Adrenal gland (tissue), 12 donors: ENCODE data around the gene FIP1L1. TPM values are rescaled to one million over a fixed set of nuclear protein-coding genes. Genes with fewer than 3 reads are reported as not detected.

Source experiments
- DNase-seq, 7 donors: peaks; one replicate each; pipeline ENCODE4 v3.0.0-alpha.2; 2019 to 2020
- H3K27ac ChIP-seq, 5 donors: fragments of 200-600 bp; sonication (generic) in 4 of 5; 1 replicate in 3 of 5; 2 replicates in 2 of 5; pipeline versions ENCODE4 v1.5.1 to v1.8.0; 2016 to 2020; ENCODE audit warnings: mild to moderate bottlenecking in 1 of 5
- H3K27me3 ChIP-seq: fragments of 200-600 bp; 2 replicates; pipeline ENCODE4 v1.8.0; 2021
- H3K36me3 ChIP-seq, 2 donors: fragments of 200-600 bp; replicated peaks in 1 of 2; 1 replicate in 1 of 2; 2 replicates in 1 of 2; pipeline versions ENCODE4 v1.5.1 to v1.8.0; 2018 to 2022
- H3K4me1 ChIP-seq, 2 donors: fragments of 200-600 bp; replicated peaks in 1 of 2; 1 replicate in 1 of 2; 2 replicates in 1 of 2; pipeline versions ENCODE4 v1.5.1 to v1.8.0; 2018 to 2021
- H3K4me3 ChIP-seq, 4 donors: fragments of 200-600 bp; sonication (generic) in 3 of 4; one replicate each; pipeline ENCODE4 v1.5.1; 2016 to 2018
- H3K9me3 ChIP-seq, 3 donors: fragments of 200-600 bp; sonication (generic) in 1 of 3; replicated peaks in 1 of 3; 1 replicate in 2 of 3; 2 replicates in 1 of 3; pipeline versions ENCODE4 v1.5.1 to v1.8.0; 2016 to 2021
- CTCF ChIP-seq, 6 experiments: fragments of 450-650 bp in 4 of 6; fragments of 200-600 bp in 2 of 6; sonication (generic) in 1 of 6; IDR thresholded peaks; 1 replicate in 5 of 6; 2 replicates in 1 of 6; pipeline versions ENCODE4 v1.5.1 to v1.8.0; 2016 to 2021; ENCODE audit warnings: antibody characterized with exemption in 6 of 6, mild to moderate bottlenecking in 2 of 6, moderate library complexity in 1 of 6
- POLR2A ChIP-seq, 2 donors: fragments of 450-650 bp; IDR thresholded peaks; one replicate each; pipeline ENCODE4 v1.6.1; 2017; ENCODE audit warnings: antibody characterized with exemption in 2 of 2, mild to moderate bottlenecking in 2 of 2, moderate library complexity in 1 of 2
- WGBS, 4 donors: extraction: QIAGEN DNeasy Blood & Tissue Kit in 2 of 4; methylation state at CpG; one replicate each; pipeline versions ENCODE4 v1.1.5 to v1.1.7; 2013 to 2017; 5-methylcytosine and 5-hydroxymethylcytosine counted together
- intact Hi-C, 2 donors: fragments of 100-400 bp; cut with DNase I; formaldehyde crosslinking; loops; one replicate each; pipeline versions ENCODE4 v1.14.1 to v1.15.0; 2022 to 2023
- polyA plus RNA-seq, 3 donors: library from polyadenylated mRNA; stranded (reverse); fragments of 200-250 nt in 2 of 3; fragments of 350-450 nt in 1 of 3; fragmentation: Illumina TruSeq in 1 of 3; extraction: RNeasy Lipid Tissue Mini Kit (QIAGEN cat#74804) in 1 of 3; gene quantifications; one replicate each; pipeline ENCODE4 v1.2.3, GENCODE V29; 2013 to 2014
- total RNA-seq, 9 donors: library from RNA; depleted of rRNA in 4 of 9; stranded (reverse); fragments of >200 nt in 4 of 9; fragments of 120-200 nt in 1 of 9; fragmentation: NEBNext Ultra II Directional in 1 of 9; extraction: Animal tissue kit (Norgen Biotek cat#: 25700) in 1 of 9; gene quantifications; one replicate each; pipeline versions ENCODE4 v1.1.0 to v1.2.4, GENCODE V29; 2013 to 2023
- donor health status: healthy with polysubstance abuse.
- donor health status: Bipolar disorder and iron deficiency.
- donor health status: DM: yes; HTN: yes; CAD: no.
- donor health status: DM: no; HTN: no; CAD: no.
- donor health status: DM: no; HTN: no; CAD: no.
- donor health status: DM: yes; HTN: yes; CAD: no.

Gene FIP1L1
- total and polyA plus RNA-seq, 12 donors = 28.5 to 77.9 (median 62.9) TPM

DNA sequence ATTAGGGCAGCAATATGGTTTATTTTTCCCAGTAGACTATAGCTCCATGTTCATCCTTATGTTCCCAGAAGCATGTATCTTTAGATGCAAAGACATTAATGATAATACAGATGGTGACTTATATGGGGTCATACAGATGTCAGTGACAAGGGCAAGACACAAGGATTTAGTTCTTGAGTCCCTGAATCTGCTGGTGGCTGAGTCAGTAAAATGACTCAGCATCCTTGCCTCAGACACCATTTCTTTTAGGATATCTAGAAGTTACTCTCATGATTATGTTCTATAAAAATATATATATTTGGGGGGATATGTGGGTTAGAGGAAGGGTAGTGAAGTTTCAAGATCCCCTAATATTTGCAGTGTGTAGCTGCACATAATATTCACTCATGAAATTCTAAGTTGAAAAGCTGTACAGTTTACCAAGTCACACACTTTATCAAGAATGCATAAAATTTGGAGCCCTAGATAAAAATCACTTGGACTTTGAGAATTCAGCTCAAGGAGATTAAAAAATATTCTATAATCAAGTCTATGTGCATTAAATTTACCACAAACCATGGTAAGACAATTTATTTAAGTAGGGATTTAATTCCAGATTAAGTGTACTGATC is 111.9 kb downstream of the FIP1L1 start:
- Histone ChIP-seq H3K27me3 (no peaks in the 10 kb centered on the region), H3K4me3 (no peak overlapping the region), H3K9me3 (no peaks in the 10 kb centered on the region), H3K36me3 (no peaks in the 10 kb centered on the region), H3K4me1 (peaks cover 6 to 43% of the 10 kb centered on the region in 2 donors), H3K27ac (no peak overlapping the region)
- intact Hi-C loops = no loop called here
- DNase-seq = peak in 1 of 7 donors; percentile 20
- no peak for TF ChIP-seq POLR2A (IDR thresholded peaks at IDR 0.05)
- TF ChIP-seq CTCF (IDR thresholded peaks at IDR 0.05) = no peak

- peak overlapping the region in 2 of 5 donors; percentile 39 to 43 for H3K27ac ChIP-seq
- TF ChIP-seq CTCF (IDR thresholded peaks at IDR 0.05) (no peak), POLR2A (IDR thresholded peaks at IDR 0.05) (no peak)
- WGBS, 4 donors = 64 to 68% (median 67%) methylated on average over 6 of the region's 6 CpGs
- H3K9me3 ChIP-seq = no peaks in the 10 kb centered on the region
- H3K4me3 ChIP-seq = no peak overlapping the region
- no peak for DNase-seq
- intact Hi-C loops = loop anchor here in 1 of 2 donors (10.0 kb wide), 1 partner anchor 104 kb away; the partner anchor contains the start of gene LNX1
- peaks cover 6 to 33% of the 10 kb centered on the region in 2 donors for H3K4me1 ChIP-seq
- H3K27me3 ChIP-seq = no peaks in the 10 kb centered on the region
- no peaks in the 10 kb centered on the region for H3K36me3 ChIP-seq
Measured at GRCh38 chr4:53490161-53490956, 112.9 kb downstream of the FIP1L1 start.

DNA sequence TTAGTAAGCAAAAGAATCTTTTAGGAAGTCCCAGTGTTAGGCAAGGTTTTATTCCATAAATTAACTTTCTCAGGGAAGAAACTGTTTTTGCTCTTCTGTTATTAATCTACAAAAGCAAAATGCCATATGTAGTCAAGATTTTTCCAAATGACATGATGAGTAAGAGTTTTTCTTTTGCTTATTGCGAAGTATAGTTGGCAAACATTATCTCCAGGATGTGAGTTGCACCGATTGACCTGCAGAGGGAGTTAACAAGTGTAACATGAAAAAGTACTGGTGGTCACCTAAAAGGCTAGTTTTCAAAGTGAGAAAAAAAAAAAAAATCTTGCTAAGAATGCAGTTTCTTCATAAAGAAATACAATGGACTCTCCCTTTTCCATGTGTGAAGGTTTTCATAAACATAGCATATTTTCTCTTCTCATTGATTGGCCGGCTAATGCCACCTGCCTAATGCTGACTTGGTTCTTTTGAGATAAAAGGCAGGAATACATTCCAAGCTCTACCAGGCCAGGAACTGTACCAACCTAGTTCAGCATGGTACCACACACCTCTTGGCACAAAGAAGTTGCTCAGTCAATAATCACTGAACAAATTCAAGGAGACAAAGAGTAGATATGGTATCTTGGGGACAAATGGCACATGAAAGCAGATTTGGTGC is 113.7 kb downstream of the FIP1L1 start:
- peaks cover 6 to 26% of the 10 kb centered on the region in 2 donors for H3K4me1 ChIP-seq
- no peaks in the 10 kb centered on the region for H3K36me3 ChIP-seq
- H3K9me3 ChIP-seq = no peaks in the 10 kb centered on the region
- H3K27ac ChIP-seq = peak overlapping the region in 2 of 5 donors; percentile 39 to 43
- no peaks in the 10 kb centered on the region for H3K27me3 ChIP-seq
- DNase-seq = peak in 6 of 7 donors; percentile 49 to 87 (median 72)
- intact Hi-C loops = loop anchor here in 1 of 2 donors (10.0 kb wide), 1 partner anchor 104 kb away; the partner anchor contains the start of gene LNX1
- H3K4me3 ChIP-seq = no peak overlapping the region
- TF ChIP-seq POLR2A (IDR thresholded peaks at IDR 0.05) = no peak
- TF ChIP-seq CTCF (IDR thresholded peaks at IDR 0.05) = peak; percentile 40 to 90 (median 74)
- WGBS, 4 donors = 38 to 45% (median 39%) methylated on average over 3 of the region's 3 CpGs

DNA sequence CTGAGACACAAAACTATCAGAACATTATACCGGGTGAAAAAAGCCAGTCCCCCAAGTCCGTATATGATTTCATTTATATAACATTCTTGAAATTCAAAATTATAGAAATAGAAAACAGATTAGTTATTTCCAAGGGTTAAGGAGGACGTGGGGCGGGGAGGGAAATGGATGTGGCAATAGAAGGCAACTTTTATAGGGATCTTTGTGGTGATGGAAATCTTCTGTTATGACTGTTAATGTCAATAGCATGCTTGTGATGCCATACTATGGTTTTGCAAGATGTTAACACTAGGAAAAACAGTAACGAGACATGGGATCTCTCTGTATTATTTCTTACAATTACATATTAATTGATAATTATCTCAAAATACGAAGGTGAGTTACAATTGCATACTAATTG is 117.4 kb downstream of the FIP1L1 start:
- no peak for DNase-seq
- H3K4me3 ChIP-seq = no peak overlapping the region
- intact Hi-C loops = loop anchor here in 1 of 2 donors (10.0 kb wide), 1 partner anchor 100 kb away; the partner anchor contains the start of gene LNX1
- TF ChIP-seq CTCF (IDR thresholded peaks at IDR 0.05) = no peak
- no peak for TF ChIP-seq POLR2A (IDR thresholded peaks at IDR 0.05)
- no peaks in the 10 kb centered on the region for H3K27me3 ChIP-seq
- H3K36me3 ChIP-seq = no peaks in the 10 kb centered on the region
- peaks cover 9 to 46% of the 10 kb centered on the region in 2 donors for H3K4me1 ChIP-seq
- WGBS, 4 donors = 93 to 96% (median 95%) methylated on average over 6 of the region's 6 CpGs
- H3K27ac ChIP-seq = no peak overlapping the region
- H3K9me3 ChIP-seq = no peaks in the 10 kb centered on the region
